GM19238 (cell line): ENCODE results near the gene KCTD11.
"Not testable (repeated sequence)": the region's sequence is repeated elsewhere in the genome, so short reads cannot be mapped to it uniquely, and the experiment has no call there.

ENCODE experiments used
- DNase-seq: peaks from one replicate; pipeline ENCODE4 v3.0.0; 2011; ENCODE audit warnings: low spot score; ENCODE audit not compliant: insufficient read length

KCTD11 gene

DNA sequence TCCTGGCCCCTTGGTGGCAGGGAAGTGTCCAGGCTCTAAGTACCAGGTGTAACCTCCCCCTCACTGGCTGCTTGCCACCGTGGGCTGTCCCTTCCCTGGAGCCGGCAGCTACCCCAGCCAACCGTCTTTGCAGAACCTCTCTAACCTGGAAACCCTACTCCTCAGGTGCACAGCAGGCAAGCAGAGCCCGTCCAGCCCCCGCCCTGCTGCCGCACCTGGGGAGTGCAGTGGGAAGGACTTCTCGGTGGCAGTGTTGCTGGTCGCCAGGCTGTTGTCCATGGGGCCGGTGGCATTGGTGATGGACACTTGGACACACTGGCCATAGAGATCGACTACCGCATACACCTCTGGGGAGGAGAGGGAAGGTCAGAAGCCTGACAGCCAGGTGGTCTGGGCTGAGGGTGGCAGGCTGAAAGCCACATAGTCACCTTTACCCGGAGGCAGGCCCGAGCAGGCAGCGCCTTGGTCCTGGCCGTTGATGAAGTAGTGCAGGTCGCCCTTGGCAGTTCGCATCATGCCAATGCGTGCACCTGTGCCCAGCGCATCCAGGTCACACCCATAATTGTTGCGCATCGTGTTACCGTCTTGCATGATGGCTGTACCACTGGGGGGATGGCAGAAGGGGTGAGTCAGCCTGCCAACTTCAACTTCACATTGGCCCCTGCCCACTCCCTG, 29.3 kb upstream of the KCTD11 start:
- no peak for DNase-seq

DNA sequence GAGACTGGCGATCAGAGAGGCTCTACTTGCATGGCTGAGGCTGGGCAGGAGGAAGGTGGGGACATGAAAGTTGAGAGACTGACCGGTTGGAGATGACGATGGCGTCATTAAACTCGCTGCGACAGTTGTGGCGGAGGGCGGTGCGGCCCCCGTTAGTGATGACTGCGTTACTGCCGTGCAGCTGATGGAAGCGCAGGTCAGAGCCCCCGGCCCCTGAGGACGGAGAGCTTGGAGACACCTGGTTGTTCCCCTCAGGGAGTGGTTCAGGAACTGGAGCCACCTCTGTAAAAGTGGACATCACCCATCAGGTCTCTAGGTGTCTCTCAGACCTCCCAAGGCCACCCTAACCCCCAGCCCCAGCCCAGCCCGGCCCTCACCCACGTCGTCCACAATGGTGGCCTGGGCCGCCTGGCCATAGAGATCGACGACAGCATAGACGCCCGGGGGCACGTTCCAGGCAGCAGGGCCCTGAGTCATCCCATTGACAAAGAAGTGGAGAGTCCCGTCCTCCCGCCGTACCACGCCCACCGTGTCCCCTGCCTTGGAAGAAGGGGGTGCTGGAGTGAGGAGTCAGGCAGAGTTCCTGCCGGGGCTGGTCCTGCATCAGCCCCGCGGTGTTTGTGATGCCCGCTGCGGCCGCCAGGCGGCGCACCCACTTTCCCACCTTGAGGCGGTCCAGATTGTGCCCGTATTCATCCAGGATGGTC, 28.1 kb upstream of the KCTD11 start:
- peak; percentile 67 for DNase-seq

DNA sequence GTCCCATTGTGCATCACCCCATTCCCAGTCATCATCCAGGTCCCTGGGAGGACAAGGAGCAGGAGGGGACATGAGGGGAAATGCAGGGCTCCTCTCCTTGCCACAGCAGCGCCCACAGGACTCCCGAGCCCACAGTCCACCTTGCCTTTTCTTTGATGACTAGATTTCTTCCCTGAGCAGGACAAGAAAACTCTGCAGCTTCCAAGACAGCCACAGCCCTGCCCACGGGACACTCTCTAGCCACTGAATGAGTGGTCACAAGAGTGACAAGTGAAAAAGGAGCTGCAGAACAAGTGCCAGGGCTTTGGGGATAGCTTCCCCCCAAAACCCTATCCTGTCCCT, 27.6 kb upstream of the KCTD11 start:
- no peak for DNase-seq

DNA sequence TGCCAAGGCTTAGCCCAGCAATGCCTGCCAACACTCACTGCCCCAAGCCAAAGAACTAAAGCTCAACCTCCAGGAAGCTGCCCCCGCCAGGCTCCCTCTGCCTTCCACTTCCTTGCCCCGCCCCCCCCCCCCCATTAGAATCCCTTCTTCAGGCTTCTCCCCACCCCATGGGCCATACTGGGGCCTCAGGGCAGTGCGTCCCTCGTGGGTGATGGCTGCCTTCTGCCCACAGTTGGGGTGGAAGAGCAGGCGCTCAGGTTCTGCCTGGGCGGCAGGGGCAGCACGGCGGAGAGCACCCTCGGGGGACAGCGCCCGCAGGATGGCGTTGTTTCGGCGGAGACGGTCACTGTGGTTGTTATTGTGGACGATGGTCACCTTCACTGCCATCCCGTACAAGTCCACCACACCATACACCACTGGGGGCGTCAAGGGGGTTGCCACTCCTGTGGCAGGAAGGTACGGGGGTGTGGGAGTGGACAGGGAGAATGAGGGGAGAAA, 26.9 kb upstream of the KCTD11 start:
- DNase-seq, result no peak

DNA sequence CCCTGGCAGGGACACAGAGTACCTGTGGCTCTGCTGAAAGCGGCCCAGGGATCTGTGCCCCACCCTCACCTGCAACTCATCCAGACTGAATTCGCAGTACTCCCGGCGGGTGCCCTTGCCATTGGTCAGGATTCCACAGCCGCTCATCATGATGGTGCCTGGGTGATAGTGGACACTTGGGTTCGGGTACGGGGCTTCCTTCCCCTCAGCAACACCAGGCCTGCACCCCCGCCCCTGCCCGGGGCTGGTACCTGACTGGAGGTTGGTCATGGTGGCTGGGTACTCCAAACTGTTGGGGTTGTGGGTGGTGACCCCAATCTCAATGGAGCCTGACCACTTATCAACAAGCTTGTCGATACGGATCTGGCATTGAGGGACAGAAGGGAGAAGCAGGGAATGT, 25.8 kb upstream of the KCTD11 start:
- no peak for DNase-seq

DNA sequence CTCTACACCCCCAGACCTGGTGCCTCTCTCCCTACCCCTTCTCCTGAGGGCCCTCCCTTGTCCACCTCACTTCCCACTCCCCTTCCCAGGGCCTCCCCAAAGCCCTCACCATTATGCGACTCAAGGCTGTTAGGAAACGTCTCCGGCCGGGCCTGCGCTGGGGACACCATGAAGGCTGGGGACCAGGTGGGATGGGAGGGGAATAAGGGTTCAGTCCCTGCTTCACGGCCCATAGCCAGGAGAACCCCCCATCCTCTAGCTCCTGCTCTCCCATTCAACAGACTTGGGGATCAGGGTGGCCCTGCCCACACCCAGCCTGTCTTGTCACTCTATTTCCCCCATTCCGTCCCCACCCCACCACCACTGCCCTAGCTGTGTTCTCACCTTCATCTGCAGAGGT, 24.9 kb upstream of the KCTD11 start:
- DNase-seq, result no peak

DNA sequence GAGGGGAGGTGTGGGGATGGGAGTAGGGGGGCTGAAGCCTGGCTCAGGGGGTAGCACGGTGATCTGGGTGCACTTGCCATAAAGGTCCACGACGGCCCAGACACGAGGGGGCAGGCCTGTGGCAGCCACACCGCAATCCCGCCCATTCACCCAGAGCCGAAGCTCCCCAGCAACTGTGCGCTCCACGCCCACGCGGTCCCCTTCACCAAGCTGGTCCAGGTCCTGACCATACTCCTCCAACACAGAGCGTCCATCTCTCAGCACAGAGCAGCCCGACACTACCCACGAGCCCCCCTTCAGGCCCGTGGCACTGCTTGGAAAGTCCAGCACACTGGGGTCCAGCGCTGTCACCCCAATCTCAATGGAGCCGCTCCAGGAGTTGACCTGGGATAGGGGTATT, 24.5 kb upstream of the KCTD11 start:
- no peak for DNase-seq

DNA sequence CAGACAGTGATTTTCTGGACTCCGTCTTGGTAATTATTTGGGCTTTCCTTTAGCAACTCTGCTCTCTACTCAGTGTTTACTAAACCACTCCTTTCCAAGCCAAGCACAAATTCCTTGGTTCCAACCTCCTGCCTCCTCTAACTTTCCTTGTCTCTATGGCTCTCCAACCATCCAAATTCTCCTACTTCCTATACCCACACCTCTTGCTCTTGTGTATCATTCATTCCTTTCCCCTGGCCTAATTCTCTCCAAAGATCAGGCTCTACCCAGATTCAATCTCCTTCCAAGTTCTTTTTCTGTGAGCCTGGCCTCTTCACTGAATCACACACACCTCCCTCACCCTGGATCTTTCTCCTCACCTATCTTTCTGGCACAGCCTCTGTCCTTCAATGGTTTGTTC, 24.0 kb upstream of the KCTD11 start:
- DNase-seq, result no peak

DNA sequence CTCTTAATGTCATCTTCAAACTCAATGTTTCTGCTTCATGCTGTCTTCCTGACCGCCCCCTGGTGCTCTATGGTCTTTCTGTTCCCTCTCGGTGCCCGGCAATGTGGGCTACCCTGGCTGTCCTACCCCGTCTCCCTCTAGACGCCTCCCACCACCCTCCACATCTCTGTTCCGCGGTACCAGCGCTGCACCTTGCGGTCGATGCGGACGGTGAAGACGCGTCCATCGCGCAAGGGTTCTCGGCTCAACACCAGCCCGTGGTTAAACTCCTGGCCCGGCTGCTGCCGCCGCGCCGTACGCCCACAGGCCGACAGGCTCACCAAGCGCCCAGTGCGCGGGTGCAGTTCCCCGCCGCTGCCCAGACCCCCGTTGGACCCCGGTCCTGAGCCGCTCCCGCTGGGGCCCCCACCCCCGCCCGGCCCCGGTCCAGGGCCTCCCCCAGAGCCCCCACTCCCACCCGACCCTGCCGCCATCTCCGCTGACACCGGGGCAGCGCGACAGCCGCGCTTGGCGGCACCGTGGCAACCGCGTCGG, 23.1 kb upstream of the KCTD11 start, which contains the start of gene NEURL4:
Gene NEURL4, minus strand, starts transcription at position 496 of the 534 bp plus-strand sequence. Its CDS starts 23 bp downstream, at position 473.
- peak; percentile 61 for DNase-seq

DNA sequence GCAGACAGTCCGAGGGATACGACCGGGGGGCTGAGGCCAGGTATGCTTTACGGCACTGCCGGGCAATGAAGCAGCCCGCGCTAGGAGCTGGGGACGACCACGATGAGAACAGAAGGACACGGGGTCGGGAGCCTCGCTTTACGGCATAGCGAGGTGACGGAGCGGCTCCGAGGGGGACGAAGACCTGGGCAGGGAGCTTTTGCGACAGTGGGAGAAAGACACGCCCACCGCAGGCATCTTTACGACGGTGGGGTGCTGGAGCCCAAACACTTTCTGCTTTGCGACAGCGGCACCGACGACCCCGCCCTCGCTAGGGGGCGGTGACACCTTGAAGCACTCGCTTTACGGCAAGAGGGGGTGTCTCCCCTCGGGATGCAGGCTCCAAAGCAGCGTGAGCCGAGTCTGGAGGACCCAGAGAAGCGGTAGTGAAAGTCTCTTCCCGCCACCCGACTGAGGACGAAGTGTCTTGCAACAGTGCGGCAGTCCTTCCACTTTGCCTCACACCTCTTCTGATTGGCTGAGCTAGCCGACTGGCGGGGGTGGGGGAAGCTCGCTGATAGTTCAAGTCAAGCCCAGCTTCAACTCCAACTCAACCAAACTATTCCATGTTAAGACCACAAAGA, 22.5 kb upstream of the KCTD11 start:
- DNase-seq, result peak; percentile 97

DNA sequence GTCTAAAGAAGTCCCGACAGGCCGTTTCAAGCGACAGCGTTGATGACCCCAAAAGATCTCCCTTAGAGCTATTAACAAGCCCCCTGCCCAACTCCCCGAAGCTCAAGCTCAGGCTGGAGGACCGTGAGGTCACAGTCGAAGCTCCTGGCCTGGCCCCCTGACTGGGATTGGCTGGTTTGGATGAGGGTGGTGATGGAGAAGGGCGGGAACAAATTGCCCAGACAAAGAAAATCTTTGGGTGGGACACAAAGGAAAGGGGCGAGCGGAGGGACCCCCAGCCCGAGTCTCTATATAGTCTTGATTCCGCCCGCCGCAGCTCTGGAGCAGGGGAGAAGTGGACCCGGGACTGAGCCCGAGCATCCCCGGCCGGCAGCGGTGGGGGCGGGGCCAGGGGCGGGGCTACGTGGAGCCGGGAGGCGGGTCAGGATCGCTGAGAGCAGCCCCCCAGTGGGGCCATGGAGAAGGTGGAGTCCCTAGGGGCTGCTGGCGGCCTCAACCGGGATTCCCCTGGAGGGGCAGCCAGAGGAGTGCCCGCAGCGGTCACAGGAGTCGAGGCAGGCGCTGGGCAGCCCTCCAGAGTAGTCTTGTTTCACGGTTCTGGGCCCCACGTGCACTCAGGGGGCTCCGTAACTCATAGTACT, 21.8 kb upstream of the KCTD11 start:
- peak; percentile 87 for DNase-seq

DNA sequence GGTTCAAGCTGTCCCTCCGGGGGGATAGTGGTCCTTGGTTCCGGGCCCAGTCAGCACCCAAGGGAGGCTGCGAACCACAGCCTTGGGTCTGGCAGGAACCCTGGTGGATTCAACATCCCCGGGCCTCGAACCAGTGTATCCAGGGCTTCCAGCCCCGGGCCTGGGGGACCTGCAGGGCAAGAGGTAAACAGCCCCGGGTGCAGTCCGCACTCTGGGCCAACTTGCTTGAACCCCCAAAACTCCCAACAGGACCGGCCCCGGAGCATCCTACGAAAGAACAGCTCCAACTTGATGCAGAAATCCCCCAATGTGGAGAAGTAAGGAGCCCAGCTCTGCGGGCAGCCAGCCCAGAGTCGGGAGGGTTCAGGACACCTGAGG, 21.3 kb upstream of the KCTD11 start:
- DNase-seq, result no peak

DNA sequence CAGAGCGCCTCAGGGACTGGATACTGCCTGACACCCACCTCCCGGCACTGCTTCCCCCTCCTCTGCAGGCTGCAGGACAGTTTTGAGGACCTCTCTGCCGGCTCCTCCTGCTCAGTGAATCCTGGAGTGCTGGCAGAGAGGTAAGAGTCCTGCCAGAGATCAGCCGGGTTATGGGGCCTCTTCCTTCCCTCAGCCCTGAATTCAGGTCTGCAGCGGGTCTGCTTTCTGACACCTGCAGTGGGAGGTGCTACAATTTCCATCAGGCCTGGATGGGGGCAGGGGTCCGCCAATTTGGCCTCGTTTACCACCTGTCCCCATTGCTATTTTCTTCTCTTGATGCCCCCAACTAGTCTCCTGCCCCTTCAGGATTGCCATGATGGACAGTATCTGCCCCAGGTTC, 19.9 kb upstream of the KCTD11 start:
- DNase-seq, result no peak

DNA sequence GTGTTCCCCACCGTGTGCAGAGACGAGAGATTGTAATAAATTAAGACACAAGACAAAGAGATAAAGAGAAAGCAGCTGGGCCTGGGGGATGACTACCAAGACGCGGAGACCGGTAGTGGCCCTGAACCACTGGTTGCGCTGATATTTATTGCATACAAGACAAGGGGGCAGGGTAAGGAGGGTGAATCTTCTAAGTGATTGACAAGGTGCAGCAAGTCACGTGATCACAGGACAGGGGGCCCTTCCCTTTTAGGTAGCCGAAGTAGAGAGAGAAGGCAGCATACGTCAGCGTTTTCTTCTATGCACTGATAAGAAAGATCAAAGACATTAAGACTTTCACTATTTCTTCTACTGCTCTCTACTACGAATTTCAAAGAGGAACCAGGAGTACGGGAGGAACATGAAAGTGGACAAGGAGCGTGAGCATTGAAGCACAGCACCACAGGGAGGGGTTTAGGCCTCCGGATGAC, 19.3 kb upstream of the KCTD11 start:
- DNase-seq, result not testable (repeated sequence)

DNA sequence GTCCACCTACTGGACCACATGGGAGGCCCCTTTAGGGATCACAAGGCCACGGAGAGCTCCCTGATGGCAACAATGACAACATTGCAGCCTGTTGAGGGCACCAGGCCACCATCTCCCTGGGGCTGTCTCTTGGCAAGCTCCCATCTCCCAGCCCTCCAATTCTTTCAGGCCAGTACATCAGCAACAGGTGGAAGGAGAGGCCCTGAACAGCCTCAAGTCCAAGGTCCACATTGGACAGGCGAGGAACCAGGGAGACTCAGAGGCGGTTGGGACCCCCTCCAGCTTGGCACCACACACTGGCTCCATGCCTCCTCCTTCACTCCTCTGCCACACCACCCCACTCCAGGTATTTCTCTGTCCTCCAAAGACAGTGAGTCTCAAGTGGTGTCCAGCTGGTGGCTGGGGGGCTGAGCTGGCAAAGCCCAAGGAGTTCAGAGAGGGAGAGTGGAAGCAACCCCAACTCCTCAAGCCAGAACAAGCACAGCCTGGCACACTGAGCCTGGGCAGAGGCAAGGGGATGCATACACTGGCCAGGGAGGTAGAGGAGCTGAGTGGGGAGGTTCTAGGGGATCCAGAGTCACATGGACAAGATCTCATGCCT, 16.9 kb upstream of the KCTD11 start:
- no peak for DNase-seq

DNA sequence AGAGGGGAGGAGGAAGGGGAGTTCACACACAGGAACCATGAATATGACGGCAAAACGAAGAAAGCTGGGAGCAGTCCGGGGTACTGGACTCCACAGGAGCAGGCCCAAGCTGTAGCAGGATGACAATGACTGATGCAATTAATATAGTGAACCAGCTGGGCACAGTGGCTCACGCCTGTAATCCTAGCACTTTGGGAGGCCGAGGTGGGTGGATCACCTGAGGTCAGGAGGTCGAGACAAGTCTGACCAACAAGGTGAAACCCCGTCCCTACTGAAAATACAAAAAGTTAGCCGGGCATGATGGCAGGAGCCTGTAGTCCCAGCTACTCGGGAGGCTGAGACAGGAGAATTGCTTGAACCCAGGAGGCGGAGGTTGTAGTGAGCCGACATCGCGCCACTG, 16.2 kb upstream of the KCTD11 start:
- DNase-seq, result not testable (repeated sequence)

DNA sequence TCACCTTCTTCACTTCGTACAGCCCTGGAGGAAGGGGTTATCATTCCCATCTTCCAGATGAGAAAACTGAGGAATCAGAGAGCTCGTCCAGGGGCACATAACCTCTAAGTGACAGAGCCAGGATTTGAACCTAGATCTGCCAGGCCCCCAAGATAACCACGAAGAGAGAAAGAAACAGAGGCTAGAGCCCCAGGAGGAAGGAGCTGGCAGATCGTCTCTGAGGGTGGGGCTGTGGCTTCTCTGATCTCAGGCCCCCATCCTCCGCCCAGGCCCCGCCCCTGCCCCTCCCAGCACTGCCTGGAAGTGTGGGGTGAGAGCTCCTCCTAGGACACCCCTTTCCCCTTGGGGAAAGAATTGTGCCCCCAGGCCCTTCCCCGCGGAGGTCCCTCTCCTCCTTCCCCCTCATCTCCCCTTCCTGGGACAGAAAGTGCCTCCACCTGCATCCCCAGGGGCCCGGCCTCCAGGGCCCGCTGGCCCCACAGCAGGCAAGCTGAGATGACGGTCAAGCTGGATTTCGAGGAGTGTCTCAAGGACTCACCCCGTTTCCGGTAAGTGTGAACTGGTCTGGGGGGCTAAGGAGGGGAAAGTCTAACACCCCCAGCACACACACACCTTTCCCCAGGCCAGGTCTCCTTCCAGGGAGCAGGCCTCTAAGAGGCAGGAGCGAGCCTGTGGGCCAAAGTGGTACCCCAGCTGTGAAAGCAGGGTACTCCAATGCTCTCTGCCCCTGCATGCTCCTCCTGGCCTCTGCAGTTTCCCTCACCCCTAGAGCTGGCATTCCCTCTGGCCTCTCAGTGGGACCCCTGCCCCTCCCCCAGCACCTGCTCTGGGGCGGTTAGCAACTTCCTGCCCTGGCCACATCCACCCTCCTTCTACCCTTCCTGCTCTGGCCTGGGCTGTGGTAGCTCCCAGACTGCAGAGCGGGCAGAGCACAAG, 15.5 kb upstream of the KCTD11 start, which contains the start of gene ACAP1:
Gene ACAP1, plus strand, starts transcription at position 290 of the 936 bp plus-strand sequence. Its CDS starts 206 bp downstream, at position 496.
- DNase-seq, result peak; percentile 79

DNA sequence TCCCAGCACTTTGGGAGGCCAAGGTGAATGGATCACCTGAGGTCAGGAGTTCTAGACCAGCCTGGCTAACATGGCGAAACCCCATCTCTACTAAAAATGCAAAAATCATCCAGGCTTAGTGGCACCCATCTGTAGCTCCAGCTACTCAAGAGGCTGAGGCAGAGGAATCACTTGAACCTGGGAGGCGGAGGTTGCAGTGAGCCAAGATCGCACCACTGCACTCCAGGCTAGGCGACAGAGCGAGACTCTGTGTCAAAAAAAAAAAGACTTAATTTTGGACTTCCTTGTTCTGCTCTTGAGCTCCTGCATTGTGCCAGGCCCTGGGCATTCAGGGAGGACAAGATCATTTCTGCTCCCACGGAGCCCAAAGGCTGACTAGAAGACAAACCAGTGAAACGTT, 14.4 kb upstream of the KCTD11 start:
- DNase-seq, result not testable (repeated sequence)

DNA sequence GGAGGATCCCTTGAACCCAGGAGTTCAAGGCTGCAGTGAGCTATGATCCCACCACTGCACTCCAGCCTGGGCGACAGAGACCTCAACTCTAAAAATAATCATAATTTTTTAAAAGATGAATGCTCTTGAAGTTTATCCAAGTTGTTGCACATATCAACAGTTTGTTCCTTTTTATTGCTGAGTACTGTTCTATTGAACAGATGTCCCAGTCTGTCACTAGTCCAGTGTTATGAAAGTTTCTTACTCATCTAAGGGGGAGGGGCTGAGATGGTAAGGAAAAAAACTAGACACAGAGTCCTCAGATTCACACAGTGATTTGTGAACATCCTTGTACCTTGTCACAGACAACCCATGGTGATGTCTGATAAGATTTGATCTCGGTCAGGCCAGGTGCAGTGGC, 11.8 kb upstream of the KCTD11 start:
- no peak for DNase-seq

DNA sequence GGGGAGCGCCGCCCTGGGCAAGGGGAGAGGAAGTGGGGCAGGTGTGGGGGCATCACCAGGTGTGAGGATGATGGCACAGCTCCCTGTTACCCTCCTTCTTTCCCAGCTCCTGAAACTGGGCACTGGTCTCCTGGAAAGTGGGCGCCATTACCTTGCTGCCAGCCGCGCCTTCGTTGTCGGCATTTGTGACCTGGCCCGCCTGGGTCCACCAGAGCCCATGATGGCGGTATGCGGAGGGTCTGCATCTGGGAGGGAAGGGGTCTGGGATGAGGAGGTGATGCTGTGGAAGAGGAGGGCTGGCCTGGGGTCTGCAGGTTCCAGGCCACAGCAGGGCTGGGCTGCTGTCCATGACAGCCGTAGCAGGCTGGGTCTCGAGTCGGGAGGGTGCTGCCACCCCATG, 10.1 kb upstream of the KCTD11 start:
- no peak for DNase-seq
